ENCODE measurements around the gene PDPK1.
"Not testable (repeated sequence)": the region's sequence is repeated elsewhere in the genome, so short reads cannot be mapped to it uniquely, and the experiment has no call there.

DNA sequence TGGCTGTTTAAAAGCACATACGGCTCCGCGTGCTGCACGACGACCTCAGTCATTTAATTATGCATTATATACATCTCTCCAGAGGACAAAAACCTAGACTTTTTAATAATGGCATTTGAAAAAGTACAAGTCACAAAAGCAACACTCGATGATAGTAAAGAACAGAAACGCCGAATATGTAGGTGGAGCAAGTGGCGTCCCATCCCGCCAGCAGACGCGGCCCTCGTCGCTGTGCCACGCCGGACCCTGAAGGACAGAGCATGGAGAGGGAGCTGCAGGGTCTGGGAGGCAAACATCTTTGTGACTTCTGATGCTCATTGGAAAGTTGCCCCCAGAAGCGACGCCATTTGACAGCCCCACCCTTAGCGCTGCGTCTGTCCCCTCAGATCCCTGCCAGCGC is 38.0 kb downstream of the PDPK1 start:
- TF ChIP-seq, protein P1, sequence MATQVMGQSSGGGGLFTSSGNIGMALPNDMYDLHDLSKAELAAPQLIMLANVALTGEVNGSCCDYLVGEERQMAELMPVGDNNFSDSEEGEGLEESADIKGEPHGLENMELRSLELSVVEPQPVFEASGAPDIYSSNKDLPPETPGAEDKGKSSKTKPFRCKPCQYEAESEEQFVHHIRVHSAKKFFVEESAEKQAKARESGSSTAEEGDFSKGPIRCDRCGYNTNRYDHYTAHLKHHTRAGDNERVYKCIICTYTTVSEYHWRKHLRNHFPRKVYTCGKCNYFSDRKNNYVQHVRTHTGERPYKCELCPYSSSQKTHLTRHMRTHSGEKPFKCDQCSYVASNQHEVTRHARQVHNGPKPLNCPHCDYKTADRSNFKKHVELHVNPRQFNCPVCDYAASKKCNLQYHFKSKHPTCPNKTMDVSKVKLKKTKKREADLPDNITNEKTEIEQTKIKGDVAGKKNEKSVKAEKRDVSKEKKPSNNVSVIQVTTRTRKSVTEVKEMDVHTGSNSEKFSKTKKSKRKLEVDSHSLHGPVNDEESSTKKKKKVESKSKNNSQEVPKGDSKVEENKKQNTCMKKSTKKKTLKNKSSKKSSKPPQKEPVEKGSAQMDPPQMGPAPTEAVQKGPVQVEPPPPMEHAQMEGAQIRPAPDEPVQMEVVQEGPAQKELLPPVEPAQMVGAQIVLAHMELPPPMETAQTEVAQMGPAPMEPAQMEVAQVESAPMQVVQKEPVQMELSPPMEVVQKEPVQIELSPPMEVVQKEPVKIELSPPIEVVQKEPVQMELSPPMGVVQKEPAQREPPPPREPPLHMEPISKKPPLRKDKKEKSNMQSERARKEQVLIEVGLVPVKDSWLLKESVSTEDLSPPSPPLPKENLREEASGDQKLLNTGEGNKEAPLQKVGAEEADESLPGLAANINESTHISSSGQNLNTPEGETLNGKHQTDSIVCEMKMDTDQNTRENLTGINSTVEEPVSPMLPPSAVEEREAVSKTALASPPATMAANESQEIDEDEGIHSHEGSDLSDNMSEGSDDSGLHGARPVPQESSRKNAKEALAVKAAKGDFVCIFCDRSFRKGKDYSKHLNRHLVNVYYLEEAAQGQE (IDR thresholded peaks at IDR 0.05) = not testable (repeated sequence)
- TF ChIP-seq, protein P2, sequence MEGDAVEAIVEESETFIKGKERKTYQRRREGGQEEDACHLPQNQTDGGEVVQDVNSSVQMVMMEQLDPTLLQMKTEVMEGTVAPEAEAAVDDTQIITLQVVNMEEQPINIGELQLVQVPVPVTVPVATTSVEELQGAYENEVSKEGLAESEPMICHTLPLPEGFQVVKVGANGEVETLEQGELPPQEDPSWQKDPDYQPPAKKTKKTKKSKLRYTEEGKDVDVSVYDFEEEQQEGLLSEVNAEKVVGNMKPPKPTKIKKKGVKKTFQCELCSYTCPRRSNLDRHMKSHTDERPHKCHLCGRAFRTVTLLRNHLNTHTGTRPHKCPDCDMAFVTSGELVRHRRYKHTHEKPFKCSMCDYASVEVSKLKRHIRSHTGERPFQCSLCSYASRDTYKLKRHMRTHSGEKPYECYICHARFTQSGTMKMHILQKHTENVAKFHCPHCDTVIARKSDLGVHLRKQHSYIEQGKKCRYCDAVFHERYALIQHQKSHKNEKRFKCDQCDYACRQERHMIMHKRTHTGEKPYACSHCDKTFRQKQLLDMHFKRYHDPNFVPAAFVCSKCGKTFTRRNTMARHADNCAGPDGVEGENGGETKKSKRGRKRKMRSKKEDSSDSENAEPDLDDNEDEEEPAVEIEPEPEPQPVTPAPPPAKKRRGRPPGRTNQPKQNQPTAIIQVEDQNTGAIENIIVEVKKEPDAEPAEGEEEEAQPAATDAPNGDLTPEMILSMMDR (IDR thresholded peaks at IDR 0.05; ENCODE audit: low read depth, low read length, missing input control) = not testable (repeated sequence)
- TF ChIP-seq SP1 (IDR thresholded peaks at IDR 0.05); GABPA (IDR thresholded peaks at IDR 0.05 in 1 of 2, conservative IDR thresholded peaks at IDR 0.05 in 1 of 2): not testable (repeated sequence)
